Activated CD8-positive, alpha-beta T cell treated with anti-CD3 and anti-CD28 coated beads for 36 hours (primary cell): ENCODE data around the gene DAAM2. TPM values are rescaled to one million over a fixed set of nuclear protein-coding genes. Genes with fewer than 3 reads are reported as not detected.

Source experiments
- ATAC-seq: fragments of 200-7000 bp; cut with Tn5 transposase; one replicate; pipeline ENCODE4 v1.10.0; 2021; ENCODE audit warnings: mild to moderate bottlenecking, moderate library complexity
- CTCF ChIA-PET: fragments of 350-600 bp; sonication (Branson Sonifier 250); formaldehyde crosslinking; loops from one replicate; lab custom pipeline; 2021; ENCODE audit warnings: antibody characterized with exemption; lab: Charles Lee
- POLR2A ChIA-PET: fragments of 350-600 bp; sonication (Branson Sonifier 250); formaldehyde crosslinking; loops from one replicate; lab custom pipeline; 2021; ENCODE audit warnings: antibody characterized with exemption; lab: Charles Lee
- DNase-seq: peaks from one replicate; pipeline ENCODE4 v3.0.0-alpha.2; 2020
- H3K27ac Mint-ChIP-seq: one replicate; pipeline ENCODE4 v1.8.0; 2021; ENCODE audit warnings: mild to moderate bottlenecking, mixed read lengths
- H3K27me3 Mint-ChIP-seq: one replicate; pipeline ENCODE4 v1.8.0; 2021; ENCODE audit warnings: mixed read lengths
- H3K36me3 Mint-ChIP-seq: one replicate; pipeline ENCODE4 v1.8.0; 2021; ENCODE audit warnings: low read depth, mixed read lengths
- H3K4me1 Mint-ChIP-seq: one replicate; pipeline ENCODE4 v1.8.0; 2021; ENCODE audit warnings: low read depth, mixed read lengths
- H3K4me3 Mint-ChIP-seq: one replicate; pipeline ENCODE4 v1.8.0; 2021; ENCODE audit warnings: mild to moderate bottlenecking, moderate library complexity, mixed read lengths
- H3K9me3 Mint-ChIP-seq: one replicate; pipeline ENCODE4 v1.8.0; 2021; ENCODE audit warnings: mixed read lengths
- CTCF ChIP-seq: fragments of 200-600 bp; IDR thresholded peaks from one replicate; pipeline ENCODE4 v1.8.0; 2022; ENCODE audit warnings: antibody characterized with exemption, mild to moderate bottlenecking
- intact Hi-C: fragments of 100-400 bp; cut with micrococcal nuclease; formaldehyde crosslinking; loops from one replicate; pipeline ENCODE4 v1.10.0; 2022
- total RNA-seq, 2 experiments: library from RNA; stranded (reverse); gene quantifications; one replicate each; pipeline ENCODE4 v1.2.3, GENCODE V29; 2021

DAAM2 gene
- total RNA-seq, 2 experiments from 2014 or later = not detected

GRCh38 chr6:39819228-39819627, 27.1 kb downstream of the DAAM2 start:
- no peaks in the 10 kb centered on the region for H3K4me1 Mint-ChIP-seq
- CTCF ChIA-PET = no interaction called here

GRCh38 chr6:39819676-39820075, 27.5 kb downstream of the DAAM2 start:
- H3K9me3 Mint-ChIP-seq = no peaks in the 10 kb centered on the region
- intact Hi-C loops = no loop called here
- DNase-seq = no peak
- H3K36me3 Mint-ChIP-seq = no peaks in the 10 kb centered on the region
- CTCF ChIA-PET = no interaction called here
- no peak overlapping the region for H3K27ac Mint-ChIP-seq
- POLR2A ChIA-PET = interaction anchor here (0.6 to 0.7 kb wide), 2 partner anchors 217 to 327 kb away, joined by 3 read pairs; no protein-coding TSS in a partner anchor
- no peak overlapping the region for H3K4me3 Mint-ChIP-seq
- H3K4me1 Mint-ChIP-seq = no peaks in the 10 kb centered on the region
- no peak for ATAC-seq
- no peaks in the 10 kb centered on the region for H3K27me3 Mint-ChIP-seq
- TF ChIP-seq CTCF = no peak

More at GRCh38 chr6:39819228-39819627, 27.1 kb downstream of the DAAM2 start:
- intact Hi-C loops = no loop called here
- Mint-ChIP-seq H3K9me3 (no peaks in the 10 kb centered on the region), H3K4me3 (no peak overlapping the region), H3K27me3 (no peaks in the 10 kb centered on the region), H3K36me3 (no peaks in the 10 kb centered on the region), H3K27ac (no peak overlapping the region)
- no peak for TF ChIP-seq CTCF
- DNase-seq = no peak
- POLR2A ChIA-PET = interaction anchor here (0.6 kb wide), 1 partner anchor 217 kb away, joined by 3 read pairs; no protein-coding TSS in a partner anchor
- ATAC-seq = no peak

- intact Hi-C loops = no loop called here
- H3K36me3 Mint-ChIP-seq = no peaks in the 10 kb centered on the region
- no peak for ATAC-seq
- POLR2A ChIA-PET = interaction anchor here (0.7 kb wide), 1 partner anchor 328 kb away, joined by 3 read pairs; no protein-coding TSS in a partner anchor
- no peaks in the 10 kb centered on the region for H3K27me3 Mint-ChIP-seq
- H3K4me1 Mint-ChIP-seq = no peaks in the 10 kb centered on the region
- no peaks in the 10 kb centered on the region for H3K9me3 Mint-ChIP-seq
- H3K4me3 Mint-ChIP-seq = no peak overlapping the region
- no peak for TF ChIP-seq CTCF
- DNase-seq = no peak
- CTCF ChIA-PET = no interaction called here
- no peak overlapping the region for H3K27ac Mint-ChIP-seq
These were observed 28.4 kb downstream of the DAAM2 start for GRCh38 chr6:39820553-39820952.

GRCh38 chr6:39821046-39821740, 29.0 kb downstream of the DAAM2 start:
- intact Hi-C loops = no loop called here
- ATAC-seq (no peak), DNase-seq (no peak)
- ChIA-PET CTCF (no interaction called here), POLR2A (no interaction called here)
- no peak overlapping the region for H3K27ac Mint-ChIP-seq
- TF ChIP-seq CTCF = no peak
- H3K4me1 Mint-ChIP-seq = no peaks in the 10 kb centered on the region
- H3K9me3 Mint-ChIP-seq = no peaks in the 10 kb centered on the region
- H3K36me3 Mint-ChIP-seq = no peaks in the 10 kb centered on the region
- H3K4me3 Mint-ChIP-seq = no peak overlapping the region
- H3K27me3 Mint-ChIP-seq = no peaks in the 10 kb centered on the region

- DNase-seq (no peak), ATAC-seq (no peak)
- intact Hi-C loops = no loop called here
- Mint-ChIP-seq H3K36me3 (no peaks in the 10 kb centered on the region), H3K4me3 (no peak overlapping the region), H3K27me3 (no peaks in the 10 kb centered on the region), H3K9me3 (no peaks in the 10 kb centered on the region), H3K27ac (no peak overlapping the region), H3K4me1 (no peaks in the 10 kb centered on the region)
- TF ChIP-seq CTCF = no peak
- ChIA-PET CTCF (no interaction called here), POLR2A (no interaction called here)
These were observed 29.8 kb downstream of the DAAM2 start for GRCh38 chr6:39821742-39822532.
